K562 (cell line): ENCODE results near the gene MRPL32. TPM values are rescaled to one million over a fixed set of nuclear protein-coding genes. Genes with fewer than 3 reads are reported as not detected.

ENCODE experiments used
- ATAC-seq: fragments of 200-7000 bp; cut with Tn5 transposase; 3 replicates; pipeline ENCODE4 v1.9.1; 2020; ENCODE audit warnings: moderate library complexity
- BruUV-seq: library from RNA; stranded (reverse); fragments of 400-500 nt; replicated peaks from 2 replicates; lab custom pipeline; 2021; lab: Mats Ljungman, UMichigan
- CTCF ChIA-PET: fragments of 300-600 bp; formaldehyde crosslinking; extraction: SDS; loops from one replicate; lab custom pipeline; 2021; ENCODE audit warnings: low intra/inter-chr PET ratio; lab: Yijun Ruan, JAX
- POLR2A ChIA-PET: fragments of 300-600, 350-650 bp; sonication (Branson Sonifier 250); formaldehyde crosslinking; extraction: SDS; loops from one replicate; lab custom pipeline; 2021; ENCODE audit warnings: antibody characterized with exemption, inconsistent platforms; lab: Yijun Ruan, JAX
- DNase-seq, 4 experiments: peaks; one replicate each; pipeline versions ENCODE4 v3.0.0 to v3.0.0-alpha.2; 2011 to 2018; ENCODE audit warnings: low spot score in 3 of 4, mixed read lengths in 3 of 4; ENCODE audit errors: extremely low read depth in 1 of 4
- FAIRE-seq: peaks from 2 replicates; lab custom pipeline; 2011; peaks lifted over from hg19 to GRCh38; lab: Jason Lieb, UNC
- H2AFZ ChIP-seq: 2 replicates; pipeline ENCODE4 v1.6.0; 2011; ENCODE audit warnings: low read depth, low read length, control low read depth, inconsistent platforms
- H3K27ac ChIP-seq: fragments of 200-600 bp; 3 replicates; pipeline ENCODE4 v1.8.0; 2011; ENCODE audit warnings: low read depth, mild to moderate bottlenecking, control low read depth, inconsistent platforms, low read length, moderate library complexity, mixed read lengths; ENCODE audit errors: extremely low read depth
- H3K27me3 ChIP-seq, 2 experiments: fragments of 300-600 bp in 1 of 2; 2 replicates in 1 of 2; 3 replicates in 1 of 2; pipeline versions ENCODE4 v1.6.0 to v1.8.0; 2011; ENCODE audit warnings: inconsistent platforms in 2 of 2, low read length in 2 of 2, mild to moderate bottlenecking in 1 of 2, mixed read lengths in 1 of 2, moderate library complexity in 1 of 2; ENCODE audit not compliant: control insufficient read depth in 2 of 2, insufficient read depth in 2 of 2
- H3K36me3 ChIP-seq: fragments of 300-600 bp; 3 replicates; pipeline ENCODE4 v1.8.0; 2011; ENCODE audit warnings: mild to moderate bottlenecking, low read length, inconsistent platforms; ENCODE audit not compliant: control insufficient read depth, insufficient read depth
- H3K4me1 ChIP-seq, 2 experiments: fragments of 200-600 bp in 1 of 2; replicated peaks in 1 of 2; 2 replicates in 1 of 2; 3 replicates in 1 of 2; pipeline versions ENCODE4 v1.5.1 to v1.8.0; 2011; ENCODE audit warnings: inconsistent platforms in 2 of 2, low read length in 2 of 2, mild to moderate bottlenecking in 1 of 2, mixed read lengths in 1 of 2, moderate library complexity in 1 of 2; ENCODE audit not compliant: control insufficient read depth in 2 of 2, insufficient read depth in 2 of 2
- H3K4me2 ChIP-seq: 2 replicates; pipeline ENCODE4 v1.6.1; 2011; ENCODE audit warnings: low read length, control low read depth, inconsistent platforms, mixed read lengths; ENCODE audit not compliant: insufficient read depth
- H3K4me3 ChIP-seq: fragments of 200-600 bp; sonication (generic), shearing (Covaris generic); 2 replicates; pipeline ENCODE4 v1.5.1; 2016; ENCODE audit warnings: control low read depth, inconsistent platforms
- H3K79me2 ChIP-seq: fragments of 200-600 bp; 3 replicates; pipeline ENCODE4 v1.8.0; 2011; ENCODE audit warnings: low read length, inconsistent platforms; ENCODE audit not compliant: control insufficient read depth, insufficient read depth
- H3K9ac ChIP-seq, 2 experiments: 2 replicates each; pipeline versions ENCODE4 v1.6.0 to v1.6.1; 2011; ENCODE audit warnings: low read depth in 2 of 2, low read length in 2 of 2, control low read depth in 1 of 2, inconsistent platforms in 1 of 2, mild to moderate bottlenecking in 1 of 2, mixed read lengths in 1 of 2; ENCODE audit not compliant: insufficient read depth in 1 of 2
- H3K9me1 ChIP-seq: one replicate; pipeline ENCODE4 v1.6.0; 2011; ENCODE audit warnings: inconsistent platforms, mild to moderate bottlenecking, low read length, moderate library complexity; ENCODE audit not compliant: control insufficient read depth, insufficient read depth
- H3K9me3 ChIP-seq: replicated peaks from 2 replicates; pipeline ENCODE4 v1.5.1; 2011; ENCODE audit warnings: low read depth, low read length, inconsistent platforms; ENCODE audit not compliant: control insufficient read depth, insufficient read depth
- H4K20me1 ChIP-seq: replicated peaks from 2 replicates; pipeline ENCODE4 v1.6.1; 2011; ENCODE audit warnings: low read length, inconsistent platforms, mixed read lengths; ENCODE audit not compliant: control insufficient read depth, insufficient read depth
- BRD9 ChIP-seq: fragments of 450-650 bp; IDR thresholded peaks from 2 replicates; pipeline ENCODE4 v1.6.1; 2018; ENCODE audit warnings: low read depth; ENCODE audit not compliant: partially characterized antibody
- CREBBP ChIP-seq: IDR thresholded peaks from one replicate; pipeline ENCODE4 v1.6.1; 2012; ENCODE audit warnings: low read depth, mild to moderate bottlenecking, control low read depth, inconsistent platforms, low read length
- EGR1 ChIP-seq: fragments of 450-650 bp; conservative IDR thresholded peaks from 2 replicates; pipeline ENCODE4 v1.6.1; 2017; ENCODE audit warnings: mild to moderate bottlenecking
- FOXJ3 ChIP-seq: sonication (generic); formaldehyde crosslinking; IDR thresholded peaks from 2 replicates; pipeline ENCODE4 v1.4.0; 2020; ENCODE audit warnings: mild to moderate bottlenecking, missing genetic modification reagents
- FOXP1 ChIP-seq: sonication (generic); formaldehyde crosslinking; IDR thresholded peaks from 2 replicates; pipeline ENCODE4 v1.8.0; 2022; ENCODE audit warnings: mild to moderate bottlenecking, missing genetic modification reagents
- FOXP4 ChIP-seq: sonication (generic); formaldehyde crosslinking; IDR thresholded peaks from 2 replicates; pipeline ENCODE4 v1.8.0; 2022; ENCODE audit warnings: mild to moderate bottlenecking, missing genetic modification reagents, borderline replicate concordance
- GTF2A2 ChIP-seq: IDR thresholded peaks from 2 replicates; pipeline ENCODE4 v1.6.1; 2016; ENCODE audit warnings: mild to moderate bottlenecking, missing genetic modification characterization, missing compliant biosample characterization
- HNRNPLL ChIP-seq: fragments of 200-400 bp; formaldehyde crosslinking; IDR thresholded peaks from 2 replicates; pipeline ENCODE4 v1.6.1; 2017; ENCODE audit warnings: low read length, low read depth, mild to moderate bottlenecking; ENCODE audit not compliant: poor library complexity, severe bottlenecking
- MCM2 ChIP-seq: fragments of 450-650 bp; IDR thresholded peaks from 2 replicates; pipeline ENCODE4 v1.6.1; 2017; ENCODE audit warnings: low read depth, mild to moderate bottlenecking
- PHB ChIP-seq: fragments of 250-450 bp; sonication (Bioruptor Pico); IDR thresholded peaks from 2 replicates; pipeline ENCODE4 v1.5.0; 2021
- RBM25 ChIP-seq: fragments of 200-400 bp; formaldehyde crosslinking; IDR thresholded peaks from 2 replicates; pipeline ENCODE4 v1.6.1; 2018; ENCODE audit warnings: low read length, low read depth, moderate library complexity; ENCODE audit not compliant: severe bottlenecking
- STAT5B ChIP-seq: fragments of 250-450 bp; sonication (Bioruptor Pico); IDR thresholded peaks from 2 replicates; pipeline ENCODE4 v1.8.0; 2021; ENCODE audit warnings: mild to moderate bottlenecking, inconsistent platforms
- TGIF2 ChIP-seq: sonication (generic); formaldehyde crosslinking; IDR thresholded peaks from 2 replicates; pipeline ENCODE4 v1.8.1; 2022; ENCODE audit warnings: mild to moderate bottlenecking, missing genetic modification reagents, moderate library complexity
- ZNF134 ChIP-seq: fragments of 250-450 bp; sonication (Bioruptor Pico); conservative IDR thresholded peaks from 2 replicates; pipeline ENCODE4 v1.4.0; 2020
- ZNF444 ChIP-seq: fragments of 250-450 bp; sonication (Bioruptor Pico); IDR thresholded peaks from 2 replicates; pipeline ENCODE4 v1.4.0; 2020; ENCODE audit warnings: mild to moderate bottlenecking, moderate library complexity
- ZSCAN32 ChIP-seq: fragments of 450-650 bp; formaldehyde crosslinking; IDR thresholded peaks from 2 replicates; pipeline ENCODE4 v1.4.0; 2020; ENCODE audit warnings: mild to moderate bottlenecking, moderate library complexity
- WGBS: fragments of 100-300 bp; shearing (Covaris generic); methylation state at CpG from one replicate; pipeline ENCODE4 v1.1.6; 2016; ENCODE audit warnings: low coverage, mixed read lengths; ENCODE audit not compliant: insufficient coverage; ENCODE audit errors: missing lambda C conversion rate; 5-methylcytosine and 5-hydroxymethylcytosine counted together
- in situ Hi-C: fragments of 300-500 bp; cut with MboI; formaldehyde crosslinking; loops from 4 replicates; pipeline ENCODE4 v1.15.0; 2018; ENCODE audit warnings: inconsistent platforms, mixed read lengths
- intact Hi-C: fragments of 100-400 bp; cut with micrococcal nuclease; formaldehyde crosslinking; loops from 2 replicates; pipeline ENCODE4 v1.14.2; 2022
- polyA plus RNA-seq, 8 experiments: library from polyadenylated mRNA; depleted of rRNA in 4 of 8; stranded (reverse) in 5 of 8; unstranded in 3 of 8; fragments of >200 nt; fragmentation: Nextera tagmentation in 2 of 8; fragmentation: Illumina TruSeq in 1 of 8; extraction: Ambion mirVana in 2 of 8; extraction: Trizol in 1 of 8; gene quantifications; 2 replicates each; pipeline versions ENCODE4 v1.2.1 to v1.2.3, GENCODE V29; 2011 to 2014; ENCODE audit warnings: inconsistent platforms in 1 of 8, missing spikeins in 1 of 8
- total RNA-seq, 7 experiments: library from RNA; depleted of rRNA in 6 of 7; stranded (reverse); fragments of >200 nt in 6 of 7; fragmentation: Illumina TruSeq in 2 of 7; extraction: Trizol in 2 of 7; gene quantifications; 2 replicates each; pipeline versions ENCODE4 v1.2.1 to v1.2.3, GENCODE V29; 2011 to 2021; ENCODE audit warnings: low replicate concordance in 1 of 7
- TF ChIP-seq, protein P1 (sequence below): IDR thresholded peaks from 2 replicates; pipeline ENCODE4 v1.6.1; 2011; ENCODE audit warnings: borderline replicate concordance, low read depth, mild to moderate bottlenecking, moderate library complexity, low read length; ENCODE audit not compliant: insufficient read depth, poor library complexity, severe bottlenecking

MRPL32 gene
- total and polyA plus RNA-seq, 9 of the 15 experiments (the other 6 are each of a cell fraction or from before 2014, with no cell fraction given), result 75.5 to 351 (median 138) TPM

GRCh38 chr7:42902331-42902730 lies 29.8 kb upstream of the MRPL32 start (continued):
- TF ChIP-seq, protein P1, sequence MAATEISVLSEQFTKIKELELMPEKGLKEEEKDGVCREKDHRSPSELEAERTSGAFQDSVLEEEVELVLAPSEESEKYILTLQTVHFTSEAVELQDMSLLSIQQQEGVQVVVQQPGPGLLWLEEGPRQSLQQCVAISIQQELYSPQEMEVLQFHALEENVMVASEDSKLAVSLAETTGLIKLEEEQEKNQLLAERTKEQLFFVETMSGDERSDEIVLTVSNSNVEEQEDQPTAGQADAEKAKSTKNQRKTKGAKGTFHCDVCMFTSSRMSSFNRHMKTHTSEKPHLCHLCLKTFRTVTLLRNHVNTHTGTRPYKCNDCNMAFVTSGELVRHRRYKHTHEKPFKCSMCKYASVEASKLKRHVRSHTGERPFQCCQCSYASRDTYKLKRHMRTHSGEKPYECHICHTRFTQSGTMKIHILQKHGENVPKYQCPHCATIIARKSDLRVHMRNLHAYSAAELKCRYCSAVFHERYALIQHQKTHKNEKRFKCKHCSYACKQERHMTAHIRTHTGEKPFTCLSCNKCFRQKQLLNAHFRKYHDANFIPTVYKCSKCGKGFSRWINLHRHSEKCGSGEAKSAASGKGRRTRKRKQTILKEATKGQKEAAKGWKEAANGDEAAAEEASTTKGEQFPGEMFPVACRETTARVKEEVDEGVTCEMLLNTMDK, result no peak
- TF ChIP-seq ZNF444 (CRISPR knock-in tag) (no peak), CREBBP (no peak)
- TF ChIP-seq, all 486 proteins: peak for 0

- H3K4me1 ChIP-seq, result peaks cover 0 to 7% of the 10 kb centered on the region in 2 experiments; a peak in 1 of 5 replicates
- no peaks in the 10 kb centered on the region for H4K20me1 ChIP-seq
- H3K4me2 ChIP-seq, result no peak overlapping the region
- H3K9me3 ChIP-seq, result no peaks in the 10 kb centered on the region
- in situ Hi-C loops (no loop called here), intact Hi-C loops (no loop called here)
- peaks cover 0 to 16% of the 10 kb centered on the region in 2 experiments; a peak in 3 of 5 replicates for H3K27me3 ChIP-seq
- no peak overlapping the region for H3K27ac ChIP-seq
- DNase-seq (no peak), ATAC-seq (no peak), FAIRE-seq (no peak)
- no TSS peak for BruUV-seq
- no peak overlapping the region for H3K9ac ChIP-seq
- POLR2A ChIA-PET, result no interaction called here
- H3K36me3 ChIP-seq, result peaks cover 7% of the 10 kb centered on the region
- WGBS, result 70% methylated on average over 1 of the region's 1 CpG
- H3K79me2 ChIP-seq, result peaks cover 8% of the 10 kb centered on the region; the same call in 2 of the 3 replicates
- CTCF ChIA-PET, result no interaction called here
- no peak overlapping the region for H2AFZ ChIP-seq
- no peaks in the 10 kb centered on the region for H3K9me1 ChIP-seq
- H3K4me3 ChIP-seq, result no peak overlapping the region
- TF ChIP-seq FOXJ3 (CRISPR knock-in tag) (no peak), STAT5B (CRISPR knock-in tag) (no peak), FOXP1 (CRISPR knock-in tag) (no peak), GTF2A2 (tag) (no peak), PHB (CRISPR knock-in tag) (no peak), BRD9 (no peak), HNRNPLL (no peak), ZNF134 (CRISPR knock-in tag) (no peak), FOXP4 (CRISPR knock-in tag) (no peak), EGR1 (no peak), RBM25 (no peak), MCM2 (no peak), TGIF2 (CRISPR knock-in tag) (no peak), ZSCAN32 (CRISPR knock-in tag) (no peak)
Measured at GRCh38 chr7:42906181-42906580, 26.0 kb upstream of the MRPL32 start.
